ENCODE data around the gene RND2.

RND2 gene

DNA sequence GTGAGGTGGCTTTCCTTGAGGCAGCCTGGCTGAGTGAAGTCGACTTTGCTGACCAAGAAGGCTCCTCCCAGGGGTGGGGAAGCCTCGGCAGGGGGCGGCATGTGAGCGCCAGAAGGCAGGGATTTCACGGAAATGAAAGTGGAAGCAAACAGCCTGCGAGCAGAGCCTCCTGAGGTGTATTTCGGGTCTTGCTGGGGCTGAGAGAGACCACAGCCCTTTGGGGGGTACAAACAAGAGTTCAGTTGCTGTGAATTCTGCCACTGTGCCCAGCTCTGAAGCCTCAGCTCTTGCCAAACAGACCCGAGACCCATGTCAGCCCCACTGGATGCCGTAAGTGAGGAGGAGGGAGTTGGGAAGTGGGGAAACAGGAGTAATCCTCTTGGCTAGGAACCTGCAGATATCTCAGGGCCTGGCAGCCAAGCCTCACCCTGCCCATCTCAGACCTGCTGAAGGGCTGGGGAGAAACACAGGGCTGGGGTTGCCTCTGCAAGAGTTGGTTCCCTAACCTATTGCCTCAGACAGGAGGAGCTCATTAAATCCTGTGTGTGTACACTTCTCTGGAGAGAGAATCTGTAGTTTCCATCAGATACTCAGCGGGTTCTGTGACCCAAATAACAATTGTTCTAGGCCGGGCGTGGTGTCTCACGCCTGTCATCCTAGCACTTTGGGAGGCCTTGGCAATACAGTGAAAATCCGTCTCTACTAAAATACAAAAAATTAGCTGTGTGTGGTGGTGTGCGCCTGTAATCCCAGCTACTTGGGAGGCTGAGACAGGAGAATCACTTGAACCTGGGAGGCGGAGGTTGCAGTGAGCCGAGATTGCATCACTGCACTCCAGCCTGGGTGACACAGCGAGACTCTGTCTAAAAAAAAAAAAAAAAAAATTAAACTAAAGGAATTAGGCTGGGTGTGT, 18.1 kb upstream of the RND2 start, which contains the start of gene IFI35:
TSS of gene IFI35 (plus strand) at position 146 of the 913 bp plus-strand sequence. CDS start at position 310, 164 bp downstream.
- in situ Hi-C loops (cut with MboI; ENCODE audit: low sequenced_read_pairs): no loop called here

GRCh38 chr17:43010667-43011308, 14.2 kb upstream of the RND2 start:
- in situ Hi-C loops (cut with MboI; ENCODE audit: low sequenced_read_pairs): no loop called here

DNA sequence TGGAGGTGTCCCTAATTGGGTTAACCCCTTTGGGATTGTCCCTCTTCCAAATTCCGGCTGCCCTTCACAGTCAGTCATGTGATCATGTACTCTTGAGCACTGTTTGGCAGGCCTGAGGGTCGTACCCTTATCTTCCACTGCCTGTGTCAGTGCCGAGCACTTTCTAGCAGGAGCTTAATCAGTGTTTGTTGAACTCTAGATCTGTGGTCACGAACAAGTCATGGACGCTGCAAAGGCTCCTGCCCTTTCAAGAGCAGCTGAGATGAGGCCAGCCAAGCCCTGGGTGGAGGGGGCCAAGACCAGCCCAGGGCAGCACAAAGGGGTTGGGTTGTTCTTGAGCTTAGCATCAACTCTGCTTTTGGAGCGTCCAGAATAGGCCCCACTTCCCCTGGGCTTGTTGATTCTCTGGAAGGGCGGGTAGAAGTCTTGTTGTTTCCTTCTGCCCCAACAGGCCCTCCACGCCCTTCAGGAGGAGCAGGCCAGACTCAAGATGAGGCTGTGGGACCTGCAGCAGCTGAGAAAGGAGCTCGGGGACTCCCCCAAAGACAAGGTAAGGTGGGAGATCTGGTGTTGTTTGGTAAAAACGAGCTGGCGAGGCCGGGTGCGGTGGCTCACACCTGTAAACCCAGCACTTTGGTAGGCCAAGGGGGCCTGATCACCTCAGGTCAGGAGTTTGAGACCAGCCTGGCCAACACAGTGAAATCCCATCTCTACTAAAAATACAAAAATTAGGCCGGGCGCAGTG, 13.1 kb upstream of the RND2 start:
- in situ Hi-C loops (cut with MboI; ENCODE audit: low sequenced_read_pairs): no loop called here

DNA sequence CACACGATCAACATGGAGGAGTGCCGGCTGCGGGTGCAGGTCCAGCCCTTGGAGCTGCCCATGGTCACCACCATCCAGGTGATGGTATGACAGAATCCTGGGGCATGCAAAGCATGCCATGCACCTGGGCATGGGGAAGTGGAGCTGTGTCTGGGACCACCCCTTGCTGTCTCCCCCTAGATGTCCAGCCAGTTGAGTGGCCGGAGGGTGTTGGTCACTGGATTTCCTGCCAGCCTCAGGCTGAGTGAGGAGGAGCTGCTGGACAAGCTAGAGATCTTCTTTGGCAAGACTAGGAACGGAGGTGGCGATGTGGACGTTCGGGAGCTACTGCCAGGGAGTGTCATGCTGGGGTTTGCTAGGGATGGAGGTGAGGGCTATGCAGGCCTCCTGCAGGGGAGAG, 11.7 kb upstream of the RND2 start:
- in situ Hi-C loops (cut with MboI; ENCODE audit: low sequenced_read_pairs): no loop called here

DNA sequence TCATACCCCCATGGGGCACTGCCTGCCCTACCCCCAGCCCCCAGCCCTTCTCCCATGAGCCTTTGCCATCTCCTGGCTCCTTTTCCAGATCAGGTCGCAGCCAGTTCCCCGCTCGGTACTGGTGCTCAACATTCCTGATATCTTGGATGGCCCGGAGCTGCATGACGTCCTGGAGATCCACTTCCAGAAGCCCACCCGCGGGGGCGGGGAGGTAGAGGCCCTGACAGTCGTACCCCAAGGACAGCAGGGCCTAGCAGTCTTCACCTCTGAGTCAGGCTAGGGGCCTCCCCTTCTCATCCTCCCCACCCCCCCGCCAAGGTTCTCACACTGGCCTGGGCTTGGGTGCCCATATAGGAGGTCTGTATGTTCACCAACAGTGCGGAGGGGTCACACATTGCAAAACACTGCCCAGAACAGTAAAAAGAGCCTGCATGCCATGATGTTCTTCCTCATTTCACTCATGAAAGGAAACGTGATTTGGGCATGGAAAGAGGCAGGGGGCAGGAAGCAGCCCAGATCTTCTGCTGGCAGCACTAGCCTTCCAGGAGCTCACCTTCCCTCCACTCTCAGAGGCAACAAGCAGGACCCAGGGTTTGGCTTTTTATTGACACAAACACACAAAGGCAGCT, 10.9 kb upstream of the RND2 start:
- in situ Hi-C loops (cut with MboI; ENCODE audit: low sequenced_read_pairs): no loop called here

- in situ Hi-C loops (cut with MboI; ENCODE audit: low sequenced_read_pairs): no loop called here
Observed at GRCh38 chr17:43014649-43015542, 10.1 kb upstream of the RND2 start.

DNA sequence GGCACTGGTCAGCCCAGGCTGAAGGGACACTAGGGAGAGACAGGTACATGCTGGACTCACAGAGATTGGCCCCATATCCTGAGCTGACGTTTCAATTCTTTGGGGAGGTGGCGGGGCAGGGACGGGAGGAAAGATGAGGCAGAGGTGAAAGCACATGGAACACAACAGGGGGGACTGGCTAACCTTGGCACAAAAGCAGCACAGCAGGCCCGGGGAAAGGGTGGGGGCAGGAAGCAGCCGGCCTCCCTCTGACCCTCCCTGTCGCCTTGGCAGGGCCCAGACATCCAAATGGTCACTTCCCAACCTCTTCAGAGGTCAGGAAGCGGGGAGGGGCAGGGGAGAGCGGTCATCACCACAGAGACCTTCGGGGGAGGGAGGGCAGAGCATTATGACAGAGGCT, 9.5 kb upstream of the RND2 start:
- in situ Hi-C loops (cut with MboI; ENCODE audit: low sequenced_read_pairs): no loop called here

DNA sequence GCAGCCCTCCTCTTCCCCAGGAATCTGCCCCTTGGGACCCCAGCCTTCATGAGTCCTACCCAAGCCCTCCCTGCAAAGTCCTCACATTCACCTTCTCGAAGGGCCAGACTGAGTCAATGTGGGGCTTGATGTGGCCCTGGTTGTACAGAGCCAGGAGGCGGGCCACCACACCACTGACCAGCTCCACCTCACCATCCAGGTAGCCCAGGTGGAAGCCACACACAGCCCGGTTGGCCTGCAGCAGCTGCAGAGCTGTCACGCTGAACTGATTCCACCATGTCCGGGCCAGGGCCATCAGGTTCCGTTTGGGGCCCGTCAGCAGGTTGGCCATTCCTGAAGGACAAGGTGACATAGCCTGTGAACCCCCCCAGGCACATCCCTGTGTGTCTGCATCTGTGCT, 8.8 kb upstream of the RND2 start:
- in situ Hi-C loops (cut with MboI; ENCODE audit: low sequenced_read_pairs): no loop called here

- in situ Hi-C loops (cut with MboI; ENCODE audit: low sequenced_read_pairs): no loop called here
Observed at GRCh38 chr17:43018008-43018853, 6.8 kb upstream of the RND2 start.

GRCh38 chr17:43018932-43019331, 6.1 kb upstream of the RND2 start:
- in situ Hi-C loops (cut with MboI; ENCODE audit: low sequenced_read_pairs): no loop called here

DNA sequence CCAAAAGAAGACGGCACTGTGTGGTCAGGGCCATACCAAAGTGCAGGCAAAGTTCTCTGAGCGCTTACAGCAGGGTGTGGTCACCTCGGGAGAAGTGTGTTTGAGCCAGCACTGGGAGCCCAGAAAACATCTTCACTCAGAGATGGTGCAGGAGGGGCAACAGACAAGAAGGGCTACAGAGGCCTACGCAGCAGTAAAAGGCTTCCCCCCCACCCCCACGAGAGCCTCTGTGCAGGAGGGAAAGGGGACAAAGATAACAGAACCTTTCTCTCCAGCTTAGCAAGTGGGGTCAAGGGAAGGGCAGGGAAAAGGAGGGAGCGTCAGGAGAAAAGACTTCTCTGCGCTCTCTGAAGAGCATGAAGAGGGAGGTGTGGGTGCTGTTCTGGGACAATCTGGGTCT, 5.6 kb upstream of the RND2 start:
- in situ Hi-C loops (cut with MboI; ENCODE audit: low sequenced_read_pairs): no loop called here

DNA sequence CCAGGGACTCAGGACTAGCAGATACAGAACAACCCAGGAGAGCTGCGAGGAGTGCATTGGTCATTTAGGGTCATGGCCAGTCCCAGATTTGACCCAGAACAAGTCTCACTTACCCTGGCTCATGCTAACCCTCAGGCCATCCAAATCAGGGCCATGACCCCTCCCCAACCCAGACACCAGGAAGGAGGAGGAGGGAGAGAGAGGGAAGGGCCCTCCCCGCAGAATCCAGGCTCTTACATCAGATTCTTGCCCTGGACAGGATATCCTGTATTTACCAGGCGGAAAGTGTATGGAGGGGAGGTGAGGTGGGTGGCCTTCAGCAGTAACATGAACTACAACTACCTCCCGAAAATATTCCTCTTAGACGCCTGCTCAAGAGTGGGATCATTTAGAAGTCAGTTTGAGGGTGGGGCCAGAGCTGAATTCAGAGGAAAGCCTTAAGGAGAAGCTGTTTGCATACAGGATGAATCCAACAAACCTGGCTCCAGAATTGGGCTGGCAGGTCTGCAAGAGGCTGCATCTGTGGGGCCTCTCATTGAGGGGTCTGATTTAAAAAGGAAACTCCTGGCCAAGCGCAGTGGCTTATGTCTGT, 4.9 kb upstream of the RND2 start:
- in situ Hi-C loops (cut with MboI; ENCODE audit: low sequenced_read_pairs): no loop called here

DNA sequence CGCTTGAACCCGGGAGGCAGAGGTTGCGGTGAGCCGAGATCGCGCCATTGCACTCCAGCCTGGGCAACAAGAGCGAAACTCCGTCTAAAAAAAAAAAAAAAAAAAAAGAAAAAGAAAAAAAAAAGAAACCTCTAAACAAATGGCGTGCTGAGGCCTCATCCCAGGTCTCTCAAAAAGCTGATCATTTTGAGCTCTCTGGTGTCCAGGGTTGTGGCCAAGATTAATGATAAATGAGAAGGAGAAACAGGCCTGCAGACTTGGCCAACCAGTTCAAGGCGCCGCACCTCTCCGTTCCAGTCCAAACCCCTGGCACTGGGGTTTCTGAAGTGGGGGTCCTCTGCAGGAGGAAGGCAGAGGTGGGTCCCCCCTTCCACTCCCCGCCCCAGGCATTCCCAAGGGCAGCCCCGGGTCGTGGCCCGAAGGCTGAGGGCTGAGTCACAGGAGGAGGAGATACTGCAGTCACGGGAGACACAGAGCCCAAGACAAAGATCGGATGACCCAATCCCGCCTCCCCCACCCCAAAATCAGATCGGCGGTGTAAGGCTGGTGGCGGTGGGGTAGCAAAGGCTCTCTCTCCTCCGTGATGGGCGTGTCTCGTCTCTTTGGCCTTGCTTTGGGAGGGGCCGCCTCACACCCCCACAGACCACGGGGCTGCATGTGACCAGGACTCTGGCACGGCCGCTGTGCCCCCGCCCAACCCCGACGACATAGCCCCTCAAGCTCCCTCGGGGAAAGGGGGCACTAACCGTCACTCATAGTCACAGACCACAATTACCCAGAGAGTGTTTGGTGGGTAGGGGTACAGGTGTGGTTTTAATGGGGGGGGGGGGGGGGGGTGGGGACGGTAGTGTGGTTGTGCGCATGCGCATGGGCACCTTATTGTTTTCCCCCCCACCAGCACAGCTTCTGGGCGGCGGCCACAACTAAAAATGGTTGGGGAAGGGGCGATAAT, 4.0 kb upstream of the RND2 start:
- in situ Hi-C loops (cut with MboI; ENCODE audit: low sequenced_read_pairs): no loop called here

- in situ Hi-C loops (cut with MboI; ENCODE audit: low sequenced_read_pairs): no loop called here
Observed at GRCh38 chr17:43021741-43022512, 3.1 kb upstream of the RND2 start, which contains the start of gene VAT1. Gene VAT1 (minus strand): TSS chr17:43022385. CDS start chr17:43022322, 63 bp downstream.

- in situ Hi-C loops (cut with MboI; ENCODE audit: low sequenced_read_pairs): no loop called here
Observed at GRCh38 chr17:43025290-43025657, 243 bp downstream of the RND2 start.

DNA sequence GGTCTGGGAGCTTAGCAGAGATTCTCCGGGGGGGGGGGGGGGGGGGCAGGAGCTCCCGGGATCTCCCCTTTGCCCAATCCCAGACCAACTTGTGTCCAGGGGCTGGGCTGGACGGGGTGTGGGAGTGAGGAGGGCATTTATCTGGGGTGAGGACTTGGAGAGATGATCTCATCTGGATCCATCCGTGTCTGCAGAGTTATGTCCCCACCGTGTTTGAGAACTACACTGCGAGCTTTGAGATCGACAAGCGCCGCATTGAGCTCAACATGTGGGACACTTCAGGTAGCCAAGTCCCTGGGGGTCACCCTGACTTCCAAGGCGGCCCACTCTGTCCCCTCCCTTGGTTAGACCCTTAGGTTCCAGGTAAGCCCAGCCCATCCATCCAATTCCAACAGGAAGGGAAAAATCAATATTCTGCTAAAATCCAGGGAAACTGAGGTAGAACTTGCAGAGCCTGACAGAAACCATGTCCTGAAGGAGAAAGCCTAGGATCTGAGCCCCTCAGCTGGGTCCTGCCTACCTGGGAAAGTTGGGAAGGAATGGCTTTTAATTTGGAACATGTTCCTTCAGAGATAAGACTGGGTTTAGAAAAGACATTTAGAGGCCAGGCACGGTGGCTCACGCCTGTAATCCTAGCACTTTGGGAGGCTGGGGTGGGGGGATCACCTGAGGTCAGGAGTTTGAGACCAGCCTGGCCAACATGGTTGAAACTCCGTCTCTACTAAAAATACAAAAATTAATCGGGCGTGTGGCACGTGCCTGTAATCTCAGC, 921 bp downstream of the RND2 start:
- in situ Hi-C loops (cut with MboI; ENCODE audit: low sequenced_read_pairs): no loop called here
